Stimulated activated CD8-positive, alpha-beta memory T cell treated with anti-CD3 and anti-CD28 coated beads, Interleukin-7, amount 100 ng/mL, for 4 hours (primary cell): Measurements from ENCODE around the gene ACVR2A.

Experiments
- DNase-seq, 2 donors: peaks; one replicate each; pipeline ENCODE4 v3.0.0-alpha.2; 2020; ENCODE audit warnings: low read depth in 2 of 2

Gene ACVR2A

DNA sequence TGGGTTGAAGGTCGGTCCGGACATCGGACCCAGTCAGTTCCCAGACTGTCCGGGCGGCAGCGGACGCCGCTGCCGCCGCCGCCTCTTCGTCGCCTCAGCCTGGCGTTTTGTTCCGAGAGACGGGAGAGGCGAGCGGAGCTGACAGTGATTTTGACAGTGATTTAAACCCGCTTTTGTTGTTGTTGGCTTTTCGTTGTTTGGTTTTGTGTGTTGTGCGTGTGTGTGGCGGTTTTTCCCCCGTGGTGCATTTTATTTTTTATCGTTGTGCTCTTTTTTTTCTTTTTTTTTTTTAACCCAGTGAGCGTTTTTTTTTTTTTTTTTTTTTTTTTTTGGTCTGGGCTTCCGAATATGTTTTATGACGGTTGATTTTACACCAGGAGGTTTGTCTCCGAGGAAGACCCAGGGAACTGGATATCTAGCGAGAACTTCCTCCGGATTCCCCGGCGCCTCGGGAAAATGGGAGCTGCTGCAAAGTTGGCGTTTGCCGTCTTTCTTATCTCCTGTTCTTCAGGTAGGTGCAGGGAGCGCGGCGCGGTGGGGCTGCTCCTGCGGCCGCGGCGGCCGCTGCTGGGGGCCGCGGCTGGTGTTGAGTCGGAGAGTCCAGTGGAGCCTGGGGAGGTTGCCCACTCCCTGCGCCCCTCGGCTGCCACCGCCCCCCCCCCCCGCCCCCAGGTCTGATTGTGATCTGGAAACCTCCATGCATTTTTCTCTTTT, at the start of gene ACVR2A:
ACVR2A (plus strand) TSS at position 333 of the 714 bp plus-strand sequence; CDS start at position 457, 124 bp downstream.
- peak in 1 of 2 donors; percentile 3 for DNase-seq

DNA sequence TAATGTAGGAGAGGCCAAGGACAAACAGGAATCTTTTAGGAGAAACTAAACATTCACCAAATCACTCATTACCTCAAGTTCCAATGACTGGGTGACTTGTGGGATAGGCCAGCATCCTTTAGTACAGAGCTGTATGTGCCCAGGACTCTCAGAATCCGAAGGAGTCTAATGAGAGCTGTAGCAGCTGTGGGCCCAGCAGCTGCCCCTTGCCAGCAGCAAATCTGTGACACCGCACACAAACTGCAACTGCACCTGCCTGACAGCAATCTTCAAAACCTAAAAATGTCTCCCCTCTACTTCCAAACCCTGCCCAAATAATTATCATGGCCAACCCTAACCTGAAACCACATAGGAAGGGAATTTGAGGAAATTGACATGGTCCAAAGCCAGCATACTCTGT, 44.5 kb upstream of the ACVR2A start:
- DNase-seq, result no peak

DNA sequence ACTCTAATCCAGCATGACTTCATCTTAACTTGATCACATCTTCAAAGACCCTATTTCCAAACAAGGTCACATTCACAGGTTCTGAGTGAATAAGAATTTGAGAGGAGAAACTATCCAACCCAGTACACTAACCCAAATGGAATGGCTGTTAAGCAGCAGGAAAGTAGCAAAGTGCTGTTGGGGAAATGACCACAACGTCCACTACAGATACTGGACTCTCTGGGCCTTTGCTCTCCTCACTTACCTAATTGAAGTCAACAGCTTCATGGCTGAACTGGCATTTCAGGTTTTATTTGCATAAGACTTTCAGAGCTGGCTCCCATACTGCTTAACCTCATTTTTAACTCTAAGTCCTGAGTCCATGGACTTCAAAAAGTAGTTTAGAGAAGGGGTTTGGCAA, 38.0 kb upstream of the ACVR2A start:
- DNase-seq, result no peak

DNA sequence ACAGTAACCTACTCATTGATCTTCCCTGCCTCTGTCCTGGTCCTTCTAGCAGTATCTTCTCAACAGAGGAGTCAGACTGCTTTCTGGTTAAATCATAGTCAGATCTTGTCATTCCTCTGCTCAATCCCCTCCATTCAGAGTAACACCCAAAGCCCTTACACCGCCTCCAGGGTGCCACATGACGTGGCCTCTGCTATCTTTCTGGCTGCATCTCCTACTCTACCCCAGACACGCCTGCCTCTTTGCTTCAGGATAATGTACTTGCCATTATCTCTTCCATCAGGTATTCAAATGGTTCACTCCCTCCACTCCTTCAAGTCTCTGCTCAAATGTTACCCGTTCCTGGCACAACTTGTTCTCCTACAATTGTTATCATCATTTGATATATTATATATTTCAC, 36.3 kb upstream of the ACVR2A start:
- no peak for DNase-seq

DNA sequence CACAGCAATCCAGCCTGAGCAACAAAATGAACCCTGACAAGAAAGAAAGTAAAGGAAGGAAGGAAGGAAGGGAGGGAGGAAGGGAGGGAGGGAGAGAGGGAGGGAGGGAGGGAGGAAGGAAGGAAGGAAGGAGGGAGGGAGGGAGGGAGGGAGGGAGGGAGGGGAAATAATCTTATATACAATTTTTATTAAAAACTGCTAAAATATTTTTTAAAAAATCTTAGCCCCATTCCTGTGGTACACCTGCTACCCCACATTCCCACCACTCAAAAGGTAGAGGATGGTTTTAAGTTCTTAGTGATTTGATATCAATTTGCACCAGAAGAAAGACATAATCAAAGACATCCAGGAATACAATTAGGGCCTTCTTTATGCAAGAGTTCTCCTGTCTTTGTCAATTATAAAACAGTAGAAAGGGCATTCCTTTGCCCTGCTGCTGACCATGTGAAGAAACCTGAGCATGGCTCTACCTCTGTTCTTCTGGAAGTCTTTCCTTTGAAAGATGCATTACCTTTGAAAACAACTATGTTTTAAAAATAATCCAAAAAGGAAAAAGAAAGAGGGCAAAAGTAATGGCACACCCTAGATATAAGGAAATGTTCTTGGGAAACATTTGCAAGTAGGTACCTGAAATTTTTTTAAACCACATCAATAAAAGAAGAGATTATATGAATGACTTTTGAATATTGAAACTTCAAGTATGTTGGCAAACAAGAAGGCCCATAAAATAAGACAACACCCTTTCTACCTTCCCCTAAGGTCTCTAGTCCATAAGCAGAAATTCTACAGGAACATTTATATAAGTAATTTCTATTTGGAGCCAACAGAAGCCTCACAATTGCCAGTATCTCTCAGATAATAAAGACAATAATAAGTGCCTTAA, 33.7 kb upstream of the ACVR2A start:
- DNase-seq, result no peak

DNA sequence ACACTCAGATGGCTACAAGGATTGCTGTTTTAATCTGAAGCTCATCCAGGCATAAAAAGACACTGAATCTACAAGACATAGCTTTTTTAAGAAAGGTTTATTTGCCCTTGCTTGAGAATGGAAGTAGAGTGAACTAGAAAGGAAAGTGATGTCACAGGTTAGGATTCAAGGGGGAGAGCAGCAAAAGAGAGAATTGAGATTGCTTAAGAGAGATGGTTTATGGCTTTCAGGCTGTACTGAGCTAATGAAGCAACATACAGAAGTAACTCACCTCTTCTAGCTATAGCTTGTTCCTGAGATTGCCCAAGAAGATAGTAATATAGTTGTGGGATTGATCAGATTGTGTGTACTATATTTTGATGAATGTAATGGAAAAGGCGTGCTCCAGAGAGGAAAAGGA, 26.1 kb upstream of the ACVR2A start:
- DNase-seq, result no peak

DNA sequence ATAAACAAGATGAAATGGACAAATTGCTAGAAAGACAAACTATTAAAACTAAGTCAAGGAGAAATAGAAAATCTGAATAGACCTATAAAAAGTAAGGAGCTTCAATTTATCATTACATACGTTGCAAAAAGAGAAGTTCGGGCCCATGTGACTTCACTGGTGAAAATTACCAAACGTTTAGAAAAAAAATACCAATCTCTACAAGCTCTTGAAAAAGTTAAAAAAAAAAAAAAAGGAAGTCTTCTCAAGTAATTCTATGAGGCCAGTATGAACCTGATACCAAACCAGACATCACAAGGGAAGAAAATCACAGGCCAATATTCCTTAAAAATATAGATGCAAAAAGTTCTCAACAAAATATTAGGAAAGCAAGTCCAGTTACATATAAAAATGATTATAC, 20.2 kb upstream of the ACVR2A start:
- DNase-seq, result no peak

DNA sequence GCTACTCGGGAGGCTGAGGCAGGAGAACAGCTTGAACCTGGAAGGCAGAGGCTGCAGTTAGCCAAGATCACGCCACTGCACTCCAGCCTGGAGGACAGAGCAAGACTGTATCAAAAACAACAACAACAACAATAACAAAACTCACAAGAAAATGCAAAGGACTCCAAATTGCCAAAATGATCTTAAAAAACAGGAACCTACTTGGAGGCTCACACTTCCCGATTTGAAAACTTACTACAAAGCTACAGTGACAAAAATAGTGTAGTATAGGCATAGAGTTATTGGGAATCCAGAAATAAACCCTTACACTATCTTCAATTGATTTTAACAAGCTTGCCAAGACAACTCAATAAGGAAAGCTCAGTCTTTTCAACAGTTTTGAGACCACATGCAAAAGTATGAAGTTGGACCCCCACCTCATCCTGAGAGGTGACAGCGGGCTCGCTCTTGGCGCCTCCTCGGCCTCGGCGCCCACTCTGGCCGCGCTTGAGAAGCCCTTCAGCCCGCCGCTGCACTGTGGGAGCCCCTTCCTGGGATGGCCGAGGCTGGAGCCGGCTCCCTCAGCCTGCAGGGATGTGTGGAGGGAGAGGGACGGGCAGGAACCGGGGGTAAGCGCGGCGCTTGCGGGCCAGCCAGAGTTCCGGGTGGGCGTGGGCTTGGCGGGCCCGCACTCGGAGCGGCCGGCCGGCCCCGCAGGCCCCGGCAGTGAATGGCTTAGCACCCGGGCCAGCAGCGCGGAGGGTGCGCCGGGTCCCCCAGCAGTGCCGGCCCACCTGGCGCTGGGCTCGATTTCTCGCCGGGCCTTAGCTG, 18.3 kb upstream of the ACVR2A start:
- no peak for DNase-seq

DNA sequence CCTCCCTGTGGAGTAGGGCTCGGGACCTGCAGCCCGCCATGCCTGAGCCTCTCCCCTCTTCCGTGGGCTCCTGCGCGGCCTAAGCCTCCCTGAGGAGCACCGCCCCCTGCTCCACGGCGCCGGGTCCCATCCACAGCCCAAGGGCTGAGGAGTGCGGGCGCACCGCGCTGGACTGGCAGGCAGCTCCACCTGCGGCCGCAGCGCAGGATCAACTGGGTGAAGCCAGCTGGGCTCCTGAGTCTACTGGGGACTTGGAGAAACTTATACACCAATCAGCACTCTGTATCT, 17.8 kb upstream of the ACVR2A start:
- no peak for DNase-seq

DNA sequence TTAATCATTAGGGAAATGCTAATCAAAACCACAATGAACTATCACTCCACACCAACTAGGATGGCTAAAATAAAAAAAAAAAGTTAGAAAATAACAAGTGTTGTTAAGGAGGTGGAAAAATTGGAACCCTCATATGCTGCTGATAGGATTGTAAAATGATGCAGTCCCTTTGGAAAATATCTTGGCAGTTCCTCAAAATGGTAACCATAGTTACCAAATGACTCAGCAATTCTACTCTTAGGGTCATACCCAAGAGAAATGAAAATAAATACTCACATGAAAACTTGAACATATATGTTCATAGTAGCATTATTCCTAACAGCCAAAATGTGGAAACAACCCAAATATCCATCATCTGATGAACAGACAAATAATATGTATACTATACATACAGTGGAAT, 15.7 kb upstream of the ACVR2A start:
- no peak for DNase-seq

DNA sequence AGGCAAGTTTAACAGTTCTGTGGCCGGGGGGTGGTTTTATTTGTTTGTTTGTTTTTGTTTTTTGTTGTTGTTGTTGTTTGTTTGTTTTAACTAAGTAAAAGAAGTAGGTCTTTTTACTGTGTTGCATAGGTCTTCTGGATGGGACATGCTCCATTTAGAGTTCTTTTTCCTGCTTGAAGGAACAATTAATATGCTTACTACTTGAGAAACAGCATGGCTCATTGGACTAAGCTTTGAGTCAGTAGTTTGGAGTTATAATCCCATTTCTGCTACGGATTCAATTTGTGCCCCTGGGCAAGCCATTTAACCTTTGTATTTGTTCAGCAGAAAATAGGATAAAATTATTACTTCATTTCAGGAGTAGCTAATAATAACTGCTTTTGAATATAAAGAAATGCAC, 8.7 kb upstream of the ACVR2A start:
- no peak for DNase-seq

DNA sequence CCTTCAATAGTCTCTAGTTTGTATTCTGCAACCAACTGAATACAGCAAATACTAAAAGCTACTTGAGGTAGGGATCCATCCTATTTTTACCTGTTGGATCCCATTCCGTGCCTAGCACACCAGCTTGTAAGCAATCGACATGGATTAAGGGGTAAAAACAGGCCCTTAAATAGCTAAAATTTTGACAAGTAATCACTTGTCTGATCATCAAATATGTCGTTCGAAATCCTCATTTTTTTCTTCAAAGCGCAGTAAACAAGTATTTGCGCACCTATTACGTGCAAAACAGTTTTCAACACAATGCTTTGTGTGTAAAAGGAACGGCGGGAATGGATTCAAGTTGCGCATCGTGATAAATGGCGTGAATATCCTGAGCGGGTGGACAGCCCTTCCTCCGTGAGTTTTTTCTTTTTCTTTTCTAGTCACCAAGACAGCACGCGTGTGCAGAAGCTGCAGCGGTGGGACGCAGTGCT, 1.4 kb upstream of the ACVR2A start:
- no peak for DNase-seq

DNA sequence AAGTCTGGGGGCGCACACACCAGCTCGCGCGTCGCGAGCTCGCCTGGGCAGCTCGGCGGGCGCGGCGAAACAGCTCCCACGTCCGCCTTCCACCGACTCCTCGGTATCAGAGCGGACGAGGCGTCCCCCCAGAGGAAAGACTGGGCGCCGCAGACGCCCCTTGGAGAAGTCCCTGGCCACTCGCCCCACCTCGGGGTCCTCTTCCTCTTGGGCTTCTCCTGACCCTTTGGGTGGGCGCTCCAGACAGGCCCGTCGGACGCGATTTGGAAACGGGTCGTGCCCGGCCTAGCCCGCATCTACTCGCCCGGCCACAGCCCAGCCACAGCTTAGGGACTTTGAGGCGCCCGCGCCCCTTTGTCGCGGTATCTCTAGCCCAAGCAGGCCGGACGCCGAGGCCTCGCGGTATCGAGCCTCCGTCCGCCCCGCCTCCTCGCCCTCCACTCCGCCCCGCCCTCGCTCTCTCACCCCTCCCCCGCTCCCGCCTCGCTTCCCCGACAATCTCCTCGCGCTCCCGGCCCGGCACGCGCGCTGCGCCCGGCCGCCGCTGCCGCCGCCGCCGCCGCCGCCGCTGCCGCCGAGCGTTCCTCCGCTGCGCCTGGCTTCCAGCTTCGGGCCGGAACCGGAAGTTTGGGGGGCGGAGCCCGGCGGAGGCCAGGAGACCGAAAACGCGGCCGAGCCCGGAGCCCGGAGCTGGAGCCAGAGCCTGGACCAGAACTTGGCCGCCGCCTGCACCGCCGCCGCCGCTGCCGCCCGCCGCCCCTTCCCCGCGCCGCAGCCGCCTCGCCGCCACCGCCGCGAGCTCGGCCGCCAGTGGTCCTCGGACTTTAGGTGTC, 749 bp upstream of the ACVR2A start:
- peak; percentile 69 to 82 for DNase-seq

DNA sequence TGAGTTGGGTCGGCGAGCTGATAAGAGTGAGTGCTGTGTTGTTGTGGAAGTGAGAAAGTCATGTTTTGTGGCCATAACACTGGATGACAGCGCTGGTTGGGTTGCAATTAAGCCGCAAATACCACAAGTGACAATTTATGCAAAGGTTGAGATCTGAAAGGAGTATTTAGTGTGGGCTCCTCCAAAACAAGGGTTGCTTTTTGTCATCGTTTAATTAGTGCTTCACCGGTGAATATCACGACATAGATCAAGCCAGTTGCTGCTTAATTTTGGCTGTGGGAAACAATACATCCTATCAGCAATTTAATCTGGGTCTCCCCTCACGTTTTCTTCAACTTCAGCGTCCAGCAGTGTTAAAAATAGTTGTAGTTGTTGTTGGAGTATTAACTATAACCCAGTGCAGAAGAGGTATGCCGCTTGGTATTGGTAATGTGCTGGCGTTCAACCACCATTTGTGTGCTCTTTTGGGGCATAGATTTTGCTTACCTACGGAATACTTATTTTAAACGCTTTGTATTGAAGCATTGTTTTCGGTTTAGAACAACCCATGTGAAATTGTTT, 662 bp downstream of the ACVR2A start:
- DNase-seq, result peak; percentile 20 to 29

DNA sequence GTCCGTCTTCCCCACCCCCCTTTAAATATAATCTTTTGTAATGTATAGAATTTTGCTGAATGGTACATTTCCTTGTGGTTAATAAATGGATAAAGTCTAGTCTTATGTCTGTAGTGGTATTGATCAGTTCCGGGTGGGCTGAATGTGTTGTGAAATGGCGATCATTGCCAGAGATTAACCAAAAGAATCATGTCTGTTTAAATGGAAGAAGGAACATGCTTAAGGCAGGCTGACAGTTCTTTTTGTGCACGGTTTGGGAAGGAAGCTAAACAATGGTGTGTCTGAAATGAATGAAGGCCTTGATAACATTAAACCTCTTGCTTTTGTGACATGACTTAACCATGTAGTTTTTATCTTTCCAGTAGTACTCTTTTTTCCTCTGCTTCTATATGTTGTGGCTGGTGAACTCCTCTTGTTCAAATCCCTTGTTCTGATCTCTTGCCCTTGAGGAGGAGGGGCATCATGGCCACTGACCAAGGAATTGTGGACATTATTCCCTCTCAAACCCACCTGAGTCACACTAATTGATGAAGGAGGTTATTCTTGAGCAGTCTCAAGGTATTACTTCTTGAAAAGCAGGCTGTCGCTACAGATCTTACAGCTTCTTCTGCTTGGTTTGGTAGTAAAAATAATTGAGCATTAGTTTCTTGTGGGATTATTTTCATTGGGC, 1.7 kb downstream of the ACVR2A start:
- no peak for DNase-seq

DNA sequence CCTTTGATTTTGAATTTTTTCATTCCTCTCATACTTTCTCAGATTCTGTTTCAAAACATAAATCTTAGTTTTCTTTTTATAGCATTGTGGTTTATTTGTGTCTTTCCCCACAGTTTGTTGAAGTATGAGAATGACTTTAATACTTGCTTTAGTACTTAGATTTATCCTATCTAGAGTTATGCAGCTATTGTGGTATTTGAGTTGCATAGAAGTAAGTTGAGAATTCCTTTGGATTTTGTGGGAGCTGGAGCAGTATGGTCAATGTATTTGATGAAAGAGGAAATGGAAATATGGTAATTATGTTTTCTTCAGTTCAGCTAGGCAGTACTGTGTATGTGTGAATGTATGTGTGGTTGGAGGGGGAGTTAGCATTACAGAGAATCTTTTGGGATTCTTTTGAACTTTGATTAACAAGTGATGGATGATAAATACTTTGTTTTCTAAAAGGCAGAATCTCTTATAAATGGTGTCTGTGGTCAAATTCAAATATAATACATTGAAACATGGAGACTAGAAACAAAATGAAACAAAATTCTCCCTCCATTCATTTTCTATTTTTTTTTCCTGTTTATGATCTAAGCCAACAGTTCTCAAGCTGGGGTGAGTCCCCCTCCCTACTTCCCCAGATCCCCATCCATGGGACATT, 3.0 kb downstream of the ACVR2A start:
- DNase-seq, result no peak

DNA sequence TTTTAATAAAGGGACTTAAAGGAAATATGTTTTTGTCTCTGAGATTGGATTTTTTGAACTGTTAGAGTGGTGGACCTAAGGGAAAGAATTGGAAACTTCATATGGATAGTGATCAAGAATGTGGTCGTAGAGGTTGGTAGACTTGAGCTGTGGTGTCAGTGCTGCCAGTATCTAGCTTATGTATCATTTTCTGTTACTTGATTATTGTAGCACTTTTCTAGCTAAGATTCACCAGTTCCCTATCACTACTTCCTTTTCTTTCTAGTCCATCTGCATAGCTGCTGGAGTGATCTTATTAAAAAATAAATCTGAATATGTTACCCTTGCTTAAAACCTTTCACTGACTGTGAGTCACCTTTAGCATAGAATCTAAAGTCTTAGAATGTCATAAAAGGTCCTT, 6.0 kb downstream of the ACVR2A start:
- no peak for DNase-seq

DNA sequence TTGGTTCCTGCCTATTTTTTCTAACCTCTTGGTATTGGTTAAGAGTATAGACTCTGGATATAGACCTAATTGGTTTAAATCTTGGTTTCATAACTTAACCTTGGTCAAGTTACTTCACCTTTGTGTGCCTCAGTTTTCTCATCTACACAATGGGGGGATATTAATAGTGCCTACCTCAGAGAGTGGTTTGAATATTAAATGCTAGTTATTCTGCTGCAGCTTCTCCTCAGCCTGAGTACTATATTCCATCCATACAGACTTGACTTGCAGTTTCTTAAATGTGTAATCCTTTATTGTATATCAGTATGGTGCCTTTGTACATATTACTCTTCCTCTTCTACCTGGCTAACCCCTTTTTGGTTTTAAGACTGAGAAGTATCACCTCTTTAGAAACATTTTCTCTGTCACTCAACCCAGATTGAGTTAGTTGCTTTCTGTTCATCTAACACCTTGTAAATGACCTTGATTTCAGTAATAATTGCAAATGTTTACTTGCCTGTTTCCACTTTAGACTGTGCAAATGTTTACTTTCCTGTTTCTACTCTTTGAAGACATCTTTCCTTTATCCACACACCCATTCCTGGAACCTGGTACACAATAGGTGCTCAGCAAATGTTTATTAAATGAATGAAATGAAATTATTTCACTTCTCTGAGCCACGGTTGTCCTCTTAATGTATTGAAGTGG, 6.6 kb downstream of the ACVR2A start:
- no peak for DNase-seq

DNA sequence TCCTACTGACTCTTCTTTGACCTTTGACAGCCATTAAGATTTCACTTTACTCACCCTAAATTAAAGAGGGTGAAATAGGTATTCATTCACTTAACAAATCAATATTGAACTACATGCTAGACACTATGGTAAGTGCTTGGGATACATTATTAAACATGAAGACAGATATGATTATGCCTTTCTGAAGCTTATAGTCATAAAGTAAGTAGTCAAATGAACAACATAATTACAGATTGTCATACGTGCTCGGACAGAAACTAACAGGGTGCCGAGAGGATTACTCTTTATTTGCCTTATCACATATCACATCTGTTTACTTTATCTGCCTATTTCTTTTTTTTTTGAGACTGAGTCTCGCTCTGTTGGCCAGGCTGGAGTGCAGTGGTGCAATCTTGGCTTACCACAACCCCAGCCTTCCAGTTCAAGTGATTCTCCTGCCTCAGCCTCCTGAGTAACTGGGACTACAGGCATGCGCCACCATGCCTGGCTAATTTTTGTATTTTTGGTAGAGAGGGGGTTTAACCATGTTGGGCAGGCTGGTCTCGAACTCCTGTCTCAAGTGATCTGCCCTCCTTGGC, 9.8 kb downstream of the ACVR2A start:
- no peak for DNase-seq
